ENCODE results near the gene CLMN. TPM values are rescaled to one million over a fixed set of nuclear protein-coding genes. Genes with fewer than 3 reads are reported as not detected.

CLMN gene
- total and polyA plus RNA-seq, 2 of the 8 experiments (the other 6 are each of a cell fraction or from before 2014, with no cell fraction given): 1.6 to 8.2 TPM

GRCh38 chr14:95210699-95211098, 109.0 kb downstream of the CLMN start (continued):
- TF ChIP-seq, protein P1, sequence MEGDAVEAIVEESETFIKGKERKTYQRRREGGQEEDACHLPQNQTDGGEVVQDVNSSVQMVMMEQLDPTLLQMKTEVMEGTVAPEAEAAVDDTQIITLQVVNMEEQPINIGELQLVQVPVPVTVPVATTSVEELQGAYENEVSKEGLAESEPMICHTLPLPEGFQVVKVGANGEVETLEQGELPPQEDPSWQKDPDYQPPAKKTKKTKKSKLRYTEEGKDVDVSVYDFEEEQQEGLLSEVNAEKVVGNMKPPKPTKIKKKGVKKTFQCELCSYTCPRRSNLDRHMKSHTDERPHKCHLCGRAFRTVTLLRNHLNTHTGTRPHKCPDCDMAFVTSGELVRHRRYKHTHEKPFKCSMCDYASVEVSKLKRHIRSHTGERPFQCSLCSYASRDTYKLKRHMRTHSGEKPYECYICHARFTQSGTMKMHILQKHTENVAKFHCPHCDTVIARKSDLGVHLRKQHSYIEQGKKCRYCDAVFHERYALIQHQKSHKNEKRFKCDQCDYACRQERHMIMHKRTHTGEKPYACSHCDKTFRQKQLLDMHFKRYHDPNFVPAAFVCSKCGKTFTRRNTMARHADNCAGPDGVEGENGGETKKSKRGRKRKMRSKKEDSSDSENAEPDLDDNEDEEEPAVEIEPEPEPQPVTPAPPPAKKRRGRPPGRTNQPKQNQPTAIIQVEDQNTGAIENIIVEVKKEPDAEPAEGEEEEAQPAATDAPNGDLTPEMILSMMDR (IDR thresholded peaks at IDR 0.05; ENCODE audit: control extremely low read depth in 1 of 3, insufficient read depth in 1 of 3, low read depth in 1 of 3, low read length in 3 of 3): no peak
- TF ChIP-seq EZH2 (IDR thresholded peaks at IDR 0.05; ENCODE audit: low read depth, low read length, severe bottlenecking) (no peak), JUND (IDR thresholded peaks at IDR 0.05; ENCODE audit: low read length) (no peak), GTF2F1 (IDR thresholded peaks at IDR 0.05; ENCODE audit: borderline replicate concordance, low read depth, low read length) (no peak), HDAC6 (IDR thresholded peaks at IDR 0.05; ENCODE audit: low read depth, low read length) (no peak), RNF2 (IDR thresholded peaks at IDR 0.05; ENCODE audit: borderline replicate concordance, low read depth, low read length, missing control alignments, poor library complexity, severe bottlenecking) (no peak), CEBPB (IDR thresholded peaks at IDR 0.05; ENCODE audit: low read depth, low read length) (no peak)

All from H1 (cell line).